Astrocyte (in vitro differentiated cells and primary cell): ENCODE data around the gene DAZAP1. TPM values are rescaled to one million over a fixed set of nuclear protein-coding genes. Genes with fewer than 3 reads are reported as not detected.

ENCODE experiments used
- DNase-seq: peaks from one replicate; pipeline ENCODE4 v3.0.0-alpha.2; 2010; ENCODE audit warnings: low read depth
- FAIRE-seq: peaks from 2 replicates; lab custom pipeline; 2011; peaks lifted over from hg19 to GRCh38; lab: Jason Lieb, UNC
- H2AFZ ChIP-seq: 2 replicates; pipeline ENCODE4 v1.6.0; 2012; ENCODE audit warnings: low read depth, low read length, inconsistent platforms
- H3K27ac ChIP-seq: 2 replicates; pipeline ENCODE4 v1.5.1; 2011; ENCODE audit warnings: low read depth, low read length, inconsistent platforms
- H3K27me3 ChIP-seq: 2 replicates; pipeline ENCODE4 v1.6.0; 2011; ENCODE audit warnings: low read length, inconsistent platforms; ENCODE audit not compliant: insufficient read depth
- H3K36me3 ChIP-seq: 2 replicates; pipeline ENCODE4 v1.5.1; 2011; ENCODE audit warnings: low read length, inconsistent platforms; ENCODE audit not compliant: insufficient read depth
- H3K4me1 ChIP-seq: 2 replicates; pipeline ENCODE4 v1.5.1; 2011; ENCODE audit warnings: low read length, inconsistent platforms; ENCODE audit not compliant: insufficient read depth
- H3K4me2 ChIP-seq: 2 replicates; pipeline ENCODE4 v1.6.0; 2012; ENCODE audit warnings: low read length, inconsistent platforms
- H3K4me3 ChIP-seq: 2 replicates; pipeline ENCODE4 v1.5.1; 2011; ENCODE audit warnings: low read depth, mild to moderate bottlenecking, low read length, inconsistent platforms; ENCODE audit not compliant: insufficient read depth
- H3K79me2 ChIP-seq: 2 replicates; pipeline ENCODE4 v1.6.0; 2012; ENCODE audit warnings: mild to moderate bottlenecking, low read length, inconsistent platforms; ENCODE audit not compliant: insufficient read depth
- H3K9ac ChIP-seq: 2 replicates; pipeline ENCODE4 v1.6.0; 2012; ENCODE audit warnings: mild to moderate bottlenecking, low read length, inconsistent platforms
- H3K9me3 ChIP-seq: 2 replicates; pipeline ENCODE4 v1.5.1; 2012; ENCODE audit warnings: low read depth, mild to moderate bottlenecking, low read length, inconsistent platforms; ENCODE audit not compliant: insufficient read depth
- H4K20me1 ChIP-seq: 2 replicates; pipeline ENCODE4 v1.6.0; 2012; ENCODE audit warnings: low read length, inconsistent platforms; ENCODE audit not compliant: insufficient read depth
- H3K27ac Mint-ChIP-seq: one replicate; pipeline ENCODE4 v1.8.0; 2021; ENCODE audit warnings: mild to moderate bottlenecking, mixed read lengths; ENCODE audit not compliant: unreplicated experiment
- H3K27me3 Mint-ChIP-seq: one replicate; pipeline ENCODE4 v1.8.0; 2021; ENCODE audit warnings: low read depth, mixed read lengths; ENCODE audit not compliant: unreplicated experiment
- H3K36me3 Mint-ChIP-seq: one replicate; pipeline ENCODE4 v1.8.0; 2021; ENCODE audit warnings: low read depth, mixed read lengths; ENCODE audit not compliant: unreplicated experiment
- H3K4me1 Mint-ChIP-seq: one replicate; pipeline ENCODE4 v1.8.0; 2021; ENCODE audit warnings: low read depth, mixed read lengths; ENCODE audit not compliant: unreplicated experiment
- H3K4me3 Mint-ChIP-seq: one replicate; pipeline ENCODE4 v1.8.0; 2021; ENCODE audit warnings: mild to moderate bottlenecking, moderate library complexity, mixed read lengths; ENCODE audit not compliant: unreplicated experiment
- H3K9me3 Mint-ChIP-seq: one replicate; pipeline ENCODE4 v1.8.0; 2021; ENCODE audit warnings: mild to moderate bottlenecking, mixed read lengths; ENCODE audit not compliant: unreplicated experiment
- EZH2 ChIP-seq: IDR thresholded peaks from 2 replicates; pipeline ENCODE4 v1.6.1; 2012; ENCODE audit warnings: mild to moderate bottlenecking, low read length, inconsistent platforms; ENCODE audit not compliant: insufficient read depth
- total RNA-seq: library from RNA; stranded (reverse); gene quantifications from 2 replicates; pipeline ENCODE4 v1.2.1, GENCODE V29; 2021
- TF ChIP-seq, protein P1 (sequence below): IDR thresholded peaks from 2 replicates; pipeline ENCODE4 v1.5.1; 2011; ENCODE audit warnings: low read depth, mild to moderate bottlenecking, inconsistent platforms, low read length, moderate library complexity; ENCODE audit not compliant: insufficient read depth

The DAZAP1 gene
- total RNA-seq, 1 donor from 2014 or later, result 108 TPM

DNA sequence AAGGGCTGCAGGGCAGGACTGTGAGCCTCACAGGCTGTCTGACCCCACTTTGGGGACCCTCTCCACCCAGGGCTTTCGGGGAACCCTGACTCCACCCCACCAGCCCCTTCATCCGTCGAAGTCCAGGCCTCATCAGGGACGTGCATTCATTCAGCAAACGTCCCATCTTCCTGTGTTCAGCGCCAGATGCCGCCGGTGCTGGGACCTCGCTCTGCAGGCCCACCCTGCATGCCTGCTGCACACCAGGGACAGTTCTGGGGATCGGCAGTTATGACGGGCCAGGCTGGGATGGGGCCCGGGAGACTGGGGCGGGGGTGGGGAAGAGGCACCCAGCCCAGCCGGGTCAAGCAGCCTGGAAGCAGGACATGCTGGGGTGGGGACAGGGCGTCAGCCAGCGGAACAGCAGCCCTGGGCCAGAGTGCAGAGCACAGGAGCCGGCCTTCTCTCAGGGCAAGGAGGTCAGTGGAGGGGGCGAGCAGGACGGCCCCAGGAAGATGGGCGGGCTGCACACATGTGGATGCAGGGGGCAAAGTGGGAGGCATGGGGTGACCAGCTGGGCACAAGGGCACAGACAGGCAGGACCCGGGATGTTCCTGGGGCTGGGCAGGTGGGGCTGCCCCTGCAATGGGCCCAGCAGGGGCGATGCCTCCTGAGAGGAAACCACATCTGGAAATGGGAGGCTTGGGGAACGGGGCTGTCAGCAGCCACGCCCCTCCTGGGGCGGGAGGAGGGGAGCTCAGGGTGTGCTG is 11.2 kb upstream of the DAZAP1 start:
- no peaks in the 10 kb centered on the region for H3K9me3 Mint-ChIP-seq
- DNase-seq (no peak), FAIRE-seq (no peak)
- no peak overlapping the region for H3K27ac Mint-ChIP-seq
- no peaks in the 10 kb centered on the region for H3K27me3 Mint-ChIP-seq
- Histone ChIP-seq H3K36me3 (no peaks in the 10 kb centered on the region), H3K9ac (no peak overlapping the region), H3K27me3 (no peaks in the 10 kb centered on the region), H3K79me2 (no peaks in the 10 kb centered on the region), H3K27ac (no peak overlapping the region), H2AFZ (no peak overlapping the region), H3K4me3 (no peak overlapping the region), H4K20me1 (peaks cover 3% of the 10 kb centered on the region), H3K4me1 (peaks cover 8% of the 10 kb centered on the region), H3K4me2 (no peak overlapping the region), H3K9me3 (no peaks in the 10 kb centered on the region)
- H3K4me3 Mint-ChIP-seq, result no peak overlapping the region
- H3K4me1 Mint-ChIP-seq, result no peaks in the 10 kb centered on the region
- TF ChIP-seq, protein P1, sequence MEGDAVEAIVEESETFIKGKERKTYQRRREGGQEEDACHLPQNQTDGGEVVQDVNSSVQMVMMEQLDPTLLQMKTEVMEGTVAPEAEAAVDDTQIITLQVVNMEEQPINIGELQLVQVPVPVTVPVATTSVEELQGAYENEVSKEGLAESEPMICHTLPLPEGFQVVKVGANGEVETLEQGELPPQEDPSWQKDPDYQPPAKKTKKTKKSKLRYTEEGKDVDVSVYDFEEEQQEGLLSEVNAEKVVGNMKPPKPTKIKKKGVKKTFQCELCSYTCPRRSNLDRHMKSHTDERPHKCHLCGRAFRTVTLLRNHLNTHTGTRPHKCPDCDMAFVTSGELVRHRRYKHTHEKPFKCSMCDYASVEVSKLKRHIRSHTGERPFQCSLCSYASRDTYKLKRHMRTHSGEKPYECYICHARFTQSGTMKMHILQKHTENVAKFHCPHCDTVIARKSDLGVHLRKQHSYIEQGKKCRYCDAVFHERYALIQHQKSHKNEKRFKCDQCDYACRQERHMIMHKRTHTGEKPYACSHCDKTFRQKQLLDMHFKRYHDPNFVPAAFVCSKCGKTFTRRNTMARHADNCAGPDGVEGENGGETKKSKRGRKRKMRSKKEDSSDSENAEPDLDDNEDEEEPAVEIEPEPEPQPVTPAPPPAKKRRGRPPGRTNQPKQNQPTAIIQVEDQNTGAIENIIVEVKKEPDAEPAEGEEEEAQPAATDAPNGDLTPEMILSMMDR, result no peak
- no peak for TF ChIP-seq EZH2
- peaks cover 4% of the 10 kb centered on the region for H3K36me3 Mint-ChIP-seq

DNA sequence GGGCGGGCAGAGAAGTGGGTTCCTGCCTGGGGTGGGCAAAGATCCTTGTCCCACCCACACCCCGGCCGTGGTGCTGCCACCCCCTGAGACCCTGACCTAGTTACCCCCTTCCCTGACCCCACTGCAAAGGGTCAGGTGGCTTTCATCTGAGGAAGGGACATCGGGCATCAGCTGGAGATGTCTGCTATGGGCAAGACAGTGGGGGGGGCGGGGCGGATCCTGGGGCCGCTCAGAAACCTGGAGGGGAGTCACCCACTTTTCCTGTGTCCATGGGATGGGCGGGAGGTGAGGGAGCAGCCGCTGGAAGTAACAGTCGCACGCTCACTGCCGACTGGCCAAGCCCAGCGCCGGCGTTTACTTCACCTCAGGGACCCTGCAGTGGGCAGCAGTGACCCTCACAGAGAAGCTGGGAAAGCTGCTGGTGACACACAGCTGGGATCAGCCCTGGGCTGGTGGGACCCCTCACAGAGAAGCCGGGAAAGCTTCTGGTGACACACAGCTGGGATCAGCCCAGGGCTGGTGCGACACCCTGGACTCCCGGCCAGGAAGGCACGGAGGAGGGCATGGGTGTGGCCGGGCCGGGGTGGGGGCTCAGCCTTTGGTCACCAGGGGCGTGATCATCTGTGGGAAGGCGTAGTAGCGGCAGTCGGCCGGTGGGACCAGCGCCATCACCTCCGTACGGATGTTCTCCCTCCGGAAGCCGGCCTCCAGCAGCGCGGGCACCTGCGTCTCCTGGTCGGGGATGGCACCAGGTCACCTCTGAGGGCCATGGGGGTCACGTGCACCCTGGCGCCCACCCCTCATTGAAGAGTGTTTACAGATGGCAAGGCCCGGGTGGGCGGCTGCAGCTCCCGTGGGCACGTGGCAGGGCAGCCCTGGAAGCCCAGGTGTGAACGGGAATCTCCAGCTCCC is 10.4 kb upstream of the DAZAP1 start:
- FAIRE-seq, result no peak
- TF ChIP-seq, protein P1, result no peak
- TF ChIP-seq EZH2, result no peak
- no peaks in the 10 kb centered on the region for H3K9me3 Mint-ChIP-seq

More for the DNA sequence above, 10.4 kb upstream of the DAZAP1 start:
- no peak overlapping the region for H3K4me3 ChIP-seq
- H3K27me3 Mint-ChIP-seq, result no peaks in the 10 kb centered on the region
- no peak overlapping the region for H3K27ac Mint-ChIP-seq
- H3K9ac ChIP-seq, result no peak overlapping the region
- peaks cover 3% of the 10 kb centered on the region for H3K36me3 Mint-ChIP-seq
- H3K4me2 ChIP-seq, result no peak overlapping the region
- peaks cover 3% of the 10 kb centered on the region for H4K20me1 ChIP-seq
- H3K4me1 ChIP-seq, result peaks cover 8% of the 10 kb centered on the region
- H3K27ac ChIP-seq, result no peak overlapping the region
- H3K27me3 ChIP-seq, result no peaks in the 10 kb centered on the region
- H3K36me3 ChIP-seq, result no peaks in the 10 kb centered on the region
- H3K4me1 Mint-ChIP-seq, result no peaks in the 10 kb centered on the region
- no peaks in the 10 kb centered on the region for H3K9me3 ChIP-seq
- no peak for DNase-seq
- H3K4me3 Mint-ChIP-seq, result no peak overlapping the region
- no peaks in the 10 kb centered on the region for H3K79me2 ChIP-seq
- no peak overlapping the region for H2AFZ ChIP-seq
